ENCODE results near the gene TLR7. TPM values are rescaled to one million over a fixed set of nuclear protein-coding genes. Genes with fewer than 3 reads are reported as not detected.

Gene TLR7
- total RNA-seq, 1 experiment from 2014 or later, result not detected

DNA sequence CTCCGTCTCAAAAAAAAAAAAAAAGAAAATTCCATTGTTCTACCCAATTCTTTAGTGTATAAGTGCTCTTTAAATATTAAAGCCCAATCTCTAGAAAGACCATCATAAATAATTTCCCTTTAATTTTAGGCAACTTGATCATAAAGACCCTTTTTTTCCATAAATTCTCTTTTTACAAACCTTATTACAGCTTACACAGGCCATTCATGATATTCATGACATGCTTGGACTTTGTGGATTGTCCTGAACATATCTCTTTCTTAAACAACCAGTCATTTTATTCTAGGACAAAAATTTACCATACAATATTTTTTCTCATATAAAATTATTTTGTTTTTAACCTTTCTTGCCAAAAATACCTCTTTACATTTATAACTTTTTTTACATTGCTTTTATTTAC lies 70.1 kb downstream of the TLR7 start:
- peaks cover 2% of the 10 kb centered on the region for H3K27me3 Mint-ChIP-seq (ENCODE audit: low read depth)
- Histone ChIP-seq H3T11ph (ENCODE audit: low read length) (no peak overlapping the region), H4K91ac (ENCODE audit: insufficient read length, low read depth, low read length) (no peak overlapping the region), H3K27ac (ENCODE audit: insufficient read length, low read depth, low read length) (no peak overlapping the region), H4K5ac (ENCODE audit: insufficient read length, low read depth, low read length) (no peak overlapping the region), H3K14ac (ENCODE audit: insufficient read depth, low read length) (no peak overlapping the region), H3K4me1 (ENCODE audit: insufficient read depth, low read length) (no peaks in the 10 kb centered on the region), H2AK5ac (ENCODE audit: insufficient read length, low read length) (no peak overlapping the region), H3K18ac (ENCODE audit: insufficient read length, low read depth, low read length) (no peak overlapping the region), H3K4me2 (ENCODE audit: insufficient read depth, insufficient read length, low read length) (no peak overlapping the region), H3K9ac (ENCODE audit: extremely low read depth, insufficient read length, low read length) (no peak overlapping the region), H4K8ac (replicated peaks; ENCODE audit: insufficient read length, low read depth, low read length) (no peak overlapping the region), H3K79me1 (ENCODE audit: insufficient read depth, low read depth, low read length, poor library complexity, severe bottlenecking) (no peaks in the 10 kb centered on the region), H3K56ac (ENCODE audit: insufficient read length, low read depth, low read length) (no peak overlapping the region), H2BK15ac (ENCODE audit: low read depth, low read length) (no peak overlapping the region), H3K27me3 (ENCODE audit: insufficient read depth, low read length) (no peaks in the 10 kb centered on the region), H2BK12ac (ENCODE audit: insufficient read length, low read depth, low read length) (no peak overlapping the region), H3K23ac (ENCODE audit: insufficient read length, low read depth, low read length) (no peak overlapping the region), H3K9me3 (ENCODE audit: control insufficient read depth, low read depth, low read length) (peaks cover 13% of the 10 kb centered on the region), H3K23me2 (ENCODE audit: insufficient read length, low read depth, low read length, poor library complexity, severe bottlenecking) (no peaks in the 10 kb centered on the region), H2BK120ac (ENCODE audit: low read depth, low read length, poor library complexity, severe bottlenecking) (no peak overlapping the region), H4K20me1 (ENCODE audit: control insufficient read depth, insufficient read depth, insufficient read length) (no peaks in the 10 kb centered on the region), H2AFZ (ENCODE audit: low read length) (no peak overlapping the region), H3K4ac (ENCODE audit: low read depth, low read length) (no peak overlapping the region), H2BK20ac (ENCODE audit: low read depth, low read length, poor library complexity, severe bottlenecking) (no peak overlapping the region), H2BK5ac (ENCODE audit: insufficient read length, low read length) (no peak overlapping the region), H3K79me2 (ENCODE audit: insufficient read depth, low read length) (no peaks in the 10 kb centered on the region)
- H3K27ac Mint-ChIP-seq, result no peak overlapping the region
- peaks cover 38 to 55% (median 40%) of the 10 kb centered on the region in 3 experiments for H3K36me3 Mint-ChIP-seq (ENCODE audit: insufficient read depth in 1 of 3, low read depth in 3 of 3)
- WGBS (ENCODE audit: extremely low coverage, insufficient read length, low lambda C conversion rate), result no CpG with 5 or more reads among the region's 1 CpG
- no peak overlapping the region for H3K4me3 Mint-ChIP-seq
- peaks cover 84 to 88% of the 10 kb centered on the region in 2 experiments for H3K9me3 Mint-ChIP-seq
- no peaks in the 10 kb centered on the region for H3K4me1 Mint-ChIP-seq
- TF ChIP-seq CTCF (conservative IDR thresholded peaks at IDR 0.05), result no peak
- DNase-seq, result no peak

Other genes with a start within 250 kb of the TLR7 start
- 28.0 and 34.6 TPM in 2 replicates for gene PRPS2, start 75.7 kb upstream of the TLR7 start, total RNA-seq (2021)
- gene TLR8, start 39.5 kb downstream of the TLR7 start, total RNA-seq (2021), result not detected in 2 replicates
- gene TMSB4X, start 108.0 kb downstream of the TLR7 start, total RNA-seq (2021), result 2,733 and 2,818 TPM in 2 replicates
- 0.09 TPM in 1 of 2 replicates, not detected in the other for gene FAM9C, start 177.5 kb downstream of the TLR7 start, total RNA-seq (2021)